GM12874 (cell line): Measurements from ENCODE around the gene PTPRO.

Source experiments
- CTCF ChIP-seq: IDR thresholded peaks from 2 replicates; pipeline ENCODE4 v1.5.1; 2011; ENCODE audit warnings: low read depth, mild to moderate bottlenecking, control low read depth, low read length, moderate library complexity; ENCODE audit not compliant: insufficient read depth

The PTPRO gene

GRCh38 chr12:15634010-15634683, 311.8 kb downstream of the PTPRO start:
- TF ChIP-seq CTCF, result no peak

DNA sequence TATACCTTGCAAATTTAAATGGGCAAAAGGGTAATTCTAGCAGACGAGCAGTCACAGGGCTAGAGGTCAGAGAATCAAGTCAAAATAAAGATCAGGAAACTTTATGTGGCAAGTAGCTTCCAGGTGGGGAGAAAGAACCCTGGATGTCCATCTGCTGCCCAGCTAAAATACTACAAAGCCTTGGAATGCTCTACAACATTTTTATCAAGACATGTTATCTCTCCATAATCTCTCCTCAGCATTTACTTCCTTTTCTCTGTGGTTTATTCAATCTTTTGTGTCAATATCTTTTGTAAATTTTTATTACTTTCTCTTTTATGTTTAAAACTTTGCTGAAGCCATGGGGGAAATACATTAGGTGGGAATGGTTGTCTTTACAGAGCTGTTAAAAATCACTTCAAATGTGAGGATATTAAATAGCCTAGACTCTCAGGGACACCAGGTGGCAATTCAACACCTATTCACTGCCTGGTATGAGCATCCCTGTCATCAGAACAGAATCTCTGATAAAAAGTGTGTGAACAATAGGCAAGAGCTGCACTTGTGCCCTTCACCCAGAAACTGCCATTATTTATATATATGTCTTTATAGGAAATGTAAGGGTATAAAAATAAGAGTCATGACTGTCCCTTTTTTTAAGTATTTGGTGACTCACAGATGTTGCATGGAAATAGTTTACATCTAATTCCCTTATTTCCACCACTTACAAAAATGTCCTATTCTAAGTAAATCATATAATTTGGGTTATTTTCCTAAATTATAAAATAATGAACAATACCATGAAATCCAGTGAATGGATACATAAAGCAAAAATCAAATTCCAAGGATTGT, 314.0 kb downstream of the PTPRO start:
- TF ChIP-seq CTCF, result no peak

DNA sequence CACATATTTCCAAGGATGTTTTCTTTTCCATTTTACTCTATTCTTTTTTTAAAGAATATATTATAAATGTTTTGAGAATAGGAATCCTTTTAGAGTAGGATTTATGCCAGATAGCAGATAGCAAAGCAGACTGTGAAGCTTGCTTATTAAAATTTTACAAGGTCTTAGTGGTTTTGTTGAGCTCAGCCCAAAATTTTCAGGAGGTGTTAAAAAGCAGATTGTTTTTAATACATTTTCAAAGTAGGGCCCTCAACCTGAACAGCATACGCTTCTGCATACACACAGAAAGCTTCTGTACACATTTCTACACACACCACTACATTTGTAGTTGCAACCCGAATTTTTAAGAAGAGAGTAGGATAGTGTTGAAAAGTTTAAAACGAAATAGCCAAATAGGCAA, 315.9 kb downstream of the PTPRO start:
- TF ChIP-seq CTCF, result no peak

- TF ChIP-seq CTCF, result no peak
Measured at GRCh38 chr12:15644700-15645099, 322.4 kb downstream of the PTPRO start.

- no peak for TF ChIP-seq CTCF
Measured at GRCh38 chr12:15646581-15646980, 324.3 kb downstream of the PTPRO start.
